IPS-15b (cell line): ENCODE data around the gene TWIST1.

Experiments
- H3K27me3 ChIP-seq: one replicate; pipeline ENCODE4 v1.6.1; 2013; ENCODE audit warnings: low read length; ENCODE audit not compliant: control insufficient read depth, insufficient read depth
- H3K36me3 ChIP-seq: one replicate; pipeline ENCODE4 v1.6.1; 2013; ENCODE audit warnings: low read length; ENCODE audit not compliant: control insufficient read depth, insufficient read depth
- H3K4me1 ChIP-seq: one replicate; pipeline ENCODE4 v1.6.1; 2013; ENCODE audit warnings: mild to moderate bottlenecking, low read length; ENCODE audit not compliant: control insufficient read depth, insufficient read depth
- H3K4me3 ChIP-seq: one replicate; pipeline ENCODE4 v1.5.1; 2013; ENCODE audit warnings: low read depth, low read length
- H3K9ac ChIP-seq: one replicate; pipeline ENCODE4 v1.6.1; 2013; ENCODE audit warnings: low read depth, mild to moderate bottlenecking, low read length
- H3K9me3 ChIP-seq: one replicate; pipeline ENCODE4 v1.6.1; 2013; ENCODE audit warnings: mild to moderate bottlenecking, low read length; ENCODE audit not compliant: control insufficient read depth, insufficient read depth

The TWIST1 gene

DNA sequence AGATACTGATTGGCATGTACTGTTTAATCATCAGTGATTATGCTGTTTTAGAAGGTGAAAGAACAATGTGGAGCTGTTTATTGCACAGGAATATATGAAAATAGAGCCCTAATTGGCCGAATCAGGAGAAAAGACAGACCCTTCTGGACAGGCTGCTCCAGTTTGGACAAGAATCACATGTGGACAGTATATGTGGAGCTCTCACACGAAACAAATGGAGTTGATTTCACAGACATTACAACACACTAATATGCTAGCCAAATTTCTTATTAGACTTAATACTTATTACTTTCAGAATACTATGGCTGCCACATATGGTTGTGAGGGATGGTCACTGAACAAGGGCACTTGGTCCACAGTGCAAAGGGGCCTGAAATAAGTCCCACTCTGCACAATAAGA lies 15.5 kb downstream of the TWIST1 start:
- no peak overlapping the region for H3K9ac ChIP-seq
- H3K9me3 ChIP-seq: no peaks in the 10 kb centered on the region
- H3K36me3 ChIP-seq: no peaks in the 10 kb centered on the region
- peaks cover 4% of the 10 kb centered on the region for H3K4me1 ChIP-seq
- H3K4me3 ChIP-seq: no peak overlapping the region
- H3K27me3 ChIP-seq: peaks cover 58% of the 10 kb centered on the region

DNA sequence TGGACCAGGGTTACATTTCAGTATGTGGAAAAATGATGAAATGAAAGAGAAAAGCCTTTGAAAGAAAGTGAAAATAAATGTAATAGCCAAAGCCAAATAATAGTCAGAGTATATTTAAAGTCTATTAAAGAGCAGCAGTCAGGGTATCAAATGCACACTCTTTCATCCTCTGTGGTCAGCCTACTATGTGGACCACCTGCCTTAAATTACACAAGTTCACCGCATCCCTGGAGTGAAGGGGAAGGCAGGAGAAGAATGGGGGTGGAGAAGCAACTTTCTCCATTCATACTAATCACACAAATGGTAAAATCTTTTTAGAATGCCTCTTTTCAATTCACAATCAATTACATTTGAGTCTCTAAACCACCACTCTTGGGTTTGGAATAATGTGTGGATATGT lies 16.0 kb downstream of the TWIST1 start:
- Histone ChIP-seq H3K4me1 (peaks cover 4% of the 10 kb centered on the region), H3K36me3 (no peaks in the 10 kb centered on the region), H3K4me3 (no peak overlapping the region), H3K9me3 (no peaks in the 10 kb centered on the region), H3K9ac (no peak overlapping the region), H3K27me3 (peaks cover 54% of the 10 kb centered on the region)

- no peak overlapping the region for H3K4me3 ChIP-seq
These were observed 17.5 kb downstream of the TWIST1 start for GRCh38 chr7:19099924-19100323.

DNA sequence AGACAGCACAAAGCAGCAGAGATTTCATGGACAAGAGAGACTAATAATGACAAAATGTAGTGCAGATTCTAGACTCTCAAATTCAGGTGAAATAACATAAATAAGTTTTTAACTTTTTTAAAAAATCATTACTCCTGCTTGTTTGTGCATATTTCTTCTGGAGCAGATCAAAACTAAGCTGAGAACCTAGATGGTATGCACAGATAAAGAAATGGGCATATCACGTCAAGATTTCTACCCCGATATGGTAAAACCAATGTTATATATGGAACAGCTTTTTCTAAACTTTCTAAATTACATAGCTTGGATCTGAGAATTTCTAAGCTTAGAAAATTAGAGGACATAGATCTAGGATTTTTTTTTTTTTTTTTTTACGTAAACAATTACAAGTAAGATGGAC lies 18.2 kb downstream of the TWIST1 start:
- Histone ChIP-seq H3K4me3 (no peak overlapping the region), H3K27me3 (peaks cover 31% of the 10 kb centered on the region), H3K9ac (no peak overlapping the region), H3K4me1 (peaks cover 10% of the 10 kb centered on the region), H3K9me3 (no peaks in the 10 kb centered on the region), H3K36me3 (no peaks in the 10 kb centered on the region)

More at GRCh38 chr7:19099924-19100323, 17.5 kb downstream of the TWIST1 start:
- Histone ChIP-seq H3K9me3 (no peaks in the 10 kb centered on the region), H3K36me3 (no peaks in the 10 kb centered on the region), H3K27me3 (peaks cover 38% of the 10 kb centered on the region), H3K9ac (no peak overlapping the region), H3K4me1 (peaks cover 10% of the 10 kb centered on the region)

GRCh38 chr7:19098510-19098909 lies 18.9 kb downstream of the TWIST1 start:
- Histone ChIP-seq H3K4me1 (peaks cover 10% of the 10 kb centered on the region), H3K9me3 (no peaks in the 10 kb centered on the region), H3K36me3 (no peaks in the 10 kb centered on the region), H3K9ac (no peak overlapping the region), H3K4me3 (no peak overlapping the region), H3K27me3 (peaks cover 26% of the 10 kb centered on the region)

GRCh38 chr7:19097165-19098055 lies 20.0 kb downstream of the TWIST1 start:
- Histone ChIP-seq H3K4me3 (no peak overlapping the region), H3K9me3 (no peaks in the 10 kb centered on the region), H3K4me1 (peaks cover 10% of the 10 kb centered on the region), H3K36me3 (no peaks in the 10 kb centered on the region), H3K27me3 (peaks cover 15% of the 10 kb centered on the region), H3K9ac (no peak overlapping the region)

DNA sequence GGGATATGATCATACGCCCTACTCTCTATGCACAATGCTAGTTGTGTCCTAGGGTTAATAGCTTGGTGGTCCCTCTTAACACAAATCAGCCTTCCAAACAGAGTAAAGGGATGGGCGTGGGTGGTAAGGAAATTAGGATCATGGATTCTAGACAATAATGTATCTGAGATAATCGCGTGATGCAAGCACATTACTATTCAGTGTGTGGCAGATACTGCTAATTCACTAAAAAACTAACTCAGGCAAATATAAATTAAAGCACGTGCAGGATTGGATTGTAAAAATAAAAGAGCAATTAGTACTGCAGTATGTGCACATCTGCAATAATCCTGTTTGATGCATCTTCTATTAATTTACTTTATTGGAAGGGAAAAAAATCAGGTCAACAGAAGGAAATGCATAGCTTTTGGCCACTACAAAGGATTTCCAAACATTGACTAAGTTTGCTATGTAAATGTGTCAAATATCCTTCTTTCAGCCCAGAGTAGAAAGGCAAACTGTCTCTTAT lies 22.0 kb downstream of the TWIST1 start:
- Histone ChIP-seq H3K4me3 (no peak overlapping the region), H3K4me1 (peaks cover 8% of the 10 kb centered on the region), H3K9ac (no peak overlapping the region), H3K9me3 (no peaks in the 10 kb centered on the region), H3K36me3 (no peaks in the 10 kb centered on the region), H3K27me3 (no peaks in the 10 kb centered on the region)

DNA sequence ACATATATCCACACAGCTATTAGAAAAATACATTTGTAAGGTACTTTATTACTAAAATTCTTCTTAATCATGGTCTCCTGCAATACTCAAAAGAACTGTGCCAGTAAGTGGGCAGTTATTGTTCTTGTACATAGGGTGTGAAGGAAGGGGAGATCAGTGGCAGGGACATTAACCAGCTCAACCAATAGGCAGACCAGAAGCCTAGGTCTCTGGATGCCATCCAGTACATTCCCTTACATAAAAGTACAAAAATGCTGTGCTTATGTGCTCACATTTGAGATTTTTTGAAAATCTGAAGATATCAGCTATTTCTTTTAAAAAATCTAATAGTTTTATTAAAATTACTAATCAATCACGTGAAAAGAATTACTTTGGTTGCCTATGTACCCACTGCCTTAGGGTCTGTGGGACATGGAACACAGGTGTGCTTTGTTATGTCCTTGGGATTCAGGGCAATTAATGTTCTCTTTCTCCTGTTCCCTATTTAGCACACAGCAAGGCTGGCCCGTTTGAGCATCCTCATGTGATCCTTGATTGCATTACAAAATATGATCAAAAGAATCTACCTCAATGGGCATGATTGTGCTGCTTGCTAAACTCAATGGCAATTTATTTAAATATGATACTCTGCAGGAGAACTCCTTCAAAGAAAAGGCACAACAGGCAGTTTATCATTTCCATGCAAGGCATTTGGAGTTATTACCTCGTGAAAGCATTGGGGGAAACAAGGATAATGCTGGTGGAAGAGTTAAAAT lies 22.7 kb downstream of the TWIST1 start:
- Histone ChIP-seq H3K4me3 (no peak overlapping the region), H3K9me3 (no peaks in the 10 kb centered on the region), H3K27me3 (no peaks in the 10 kb centered on the region), H3K9ac (no peak overlapping the region), H3K4me1 (peaks cover 8% of the 10 kb centered on the region), H3K36me3 (no peaks in the 10 kb centered on the region)

DNA sequence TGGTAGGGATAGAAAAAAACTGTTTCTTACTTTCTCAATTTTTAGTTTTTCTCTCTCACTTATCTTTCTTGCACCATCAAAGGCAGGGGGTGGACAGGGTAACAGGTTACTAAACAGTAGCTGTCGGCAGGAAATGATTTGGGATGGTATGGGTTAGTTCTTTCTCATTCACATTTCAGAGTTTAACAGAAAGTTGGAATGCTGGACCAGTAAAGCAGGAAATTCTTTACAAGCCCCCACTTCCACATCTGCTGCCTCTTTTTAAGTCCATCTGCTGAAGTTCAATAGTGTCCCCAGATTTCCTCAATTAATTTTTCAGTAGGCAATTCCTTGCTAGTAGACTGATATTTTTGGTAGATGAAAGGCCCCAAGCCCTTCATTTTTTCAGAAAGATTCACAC lies 23.3 kb downstream of the TWIST1 start:
- Histone ChIP-seq H3K4me1 (peaks cover 8% of the 10 kb centered on the region), H3K4me3 (no peak overlapping the region), H3K9ac (no peak overlapping the region), H3K36me3 (no peaks in the 10 kb centered on the region), H3K9me3 (no peaks in the 10 kb centered on the region), H3K27me3 (no peaks in the 10 kb centered on the region)

GRCh38 chr7:19091550-19092200 lies 25.8 kb downstream of the TWIST1 start:
- no peaks in the 10 kb centered on the region for H3K36me3 ChIP-seq
- no peak overlapping the region for H3K4me3 ChIP-seq
- no peaks in the 10 kb centered on the region for H3K27me3 ChIP-seq
- H3K9ac ChIP-seq: no peak overlapping the region
- peaks cover 8% of the 10 kb centered on the region for H3K4me1 ChIP-seq
- no peaks in the 10 kb centered on the region for H3K9me3 ChIP-seq

- H3K9ac ChIP-seq: no peak overlapping the region
- H3K9me3 ChIP-seq: no peaks in the 10 kb centered on the region
- no peaks in the 10 kb centered on the region for H3K36me3 ChIP-seq
- H3K4me3 ChIP-seq: no peak overlapping the region
- H3K27me3 ChIP-seq: no peaks in the 10 kb centered on the region
- peaks cover 5% of the 10 kb centered on the region for H3K4me1 ChIP-seq
These were observed 26.9 kb downstream of the TWIST1 start for GRCh38 chr7:19090526-19090925.
